CD4-positive, alpha-beta T cell treated with Interleukin-4 for 1 hour (primary cell): ENCODE data around the gene TMEM208.

Experiments
- DNase-seq, 2 donors: peaks; one replicate each; pipeline ENCODE4 v3.0.0-alpha.2; 2020 to 2022

TMEM208 gene

DNA sequence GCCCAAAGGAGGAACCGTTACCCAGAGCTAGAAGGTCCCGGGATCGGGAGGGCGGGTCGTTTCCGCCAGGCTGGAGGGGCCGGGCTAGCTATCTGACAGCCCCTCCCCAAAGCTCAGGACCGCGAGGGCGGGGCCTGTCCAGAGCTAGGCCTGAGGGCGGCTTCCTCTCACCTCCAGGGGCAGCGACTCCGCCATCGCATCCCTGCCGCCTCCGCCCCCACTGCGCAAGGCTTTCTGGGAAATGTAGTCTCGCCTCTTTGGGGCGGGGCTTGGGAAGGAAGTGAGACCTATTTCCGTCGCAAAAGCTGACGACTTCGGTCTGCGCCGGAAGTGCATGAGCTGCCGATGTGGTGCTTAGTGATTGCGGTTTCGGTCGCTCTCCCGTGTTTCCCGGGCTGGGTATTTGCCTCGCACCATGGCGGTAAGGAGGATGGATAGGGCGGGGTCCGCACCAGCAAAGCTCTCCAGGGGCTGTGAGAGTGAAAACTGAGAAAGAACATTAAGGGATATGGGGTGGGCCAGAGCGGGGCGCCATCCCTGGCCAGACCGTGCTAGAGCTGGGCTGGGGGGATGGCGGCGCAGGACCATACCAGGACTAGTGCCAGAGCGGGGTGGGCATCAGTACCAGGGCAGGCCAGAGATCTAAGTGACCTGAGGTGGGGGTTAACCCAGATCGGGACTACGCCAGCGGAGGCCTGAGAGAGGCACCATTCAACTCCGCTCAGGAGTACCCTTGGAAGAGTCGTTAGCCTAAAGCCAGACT lies at the start of gene TMEM208:
Gene TMEM208, plus strand, starts transcription at position 327 of the 763 bp plus-strand sequence. Its CDS starts 89 bp downstream, at position 416.
- peak; percentile 98 for DNase-seq

DNA sequence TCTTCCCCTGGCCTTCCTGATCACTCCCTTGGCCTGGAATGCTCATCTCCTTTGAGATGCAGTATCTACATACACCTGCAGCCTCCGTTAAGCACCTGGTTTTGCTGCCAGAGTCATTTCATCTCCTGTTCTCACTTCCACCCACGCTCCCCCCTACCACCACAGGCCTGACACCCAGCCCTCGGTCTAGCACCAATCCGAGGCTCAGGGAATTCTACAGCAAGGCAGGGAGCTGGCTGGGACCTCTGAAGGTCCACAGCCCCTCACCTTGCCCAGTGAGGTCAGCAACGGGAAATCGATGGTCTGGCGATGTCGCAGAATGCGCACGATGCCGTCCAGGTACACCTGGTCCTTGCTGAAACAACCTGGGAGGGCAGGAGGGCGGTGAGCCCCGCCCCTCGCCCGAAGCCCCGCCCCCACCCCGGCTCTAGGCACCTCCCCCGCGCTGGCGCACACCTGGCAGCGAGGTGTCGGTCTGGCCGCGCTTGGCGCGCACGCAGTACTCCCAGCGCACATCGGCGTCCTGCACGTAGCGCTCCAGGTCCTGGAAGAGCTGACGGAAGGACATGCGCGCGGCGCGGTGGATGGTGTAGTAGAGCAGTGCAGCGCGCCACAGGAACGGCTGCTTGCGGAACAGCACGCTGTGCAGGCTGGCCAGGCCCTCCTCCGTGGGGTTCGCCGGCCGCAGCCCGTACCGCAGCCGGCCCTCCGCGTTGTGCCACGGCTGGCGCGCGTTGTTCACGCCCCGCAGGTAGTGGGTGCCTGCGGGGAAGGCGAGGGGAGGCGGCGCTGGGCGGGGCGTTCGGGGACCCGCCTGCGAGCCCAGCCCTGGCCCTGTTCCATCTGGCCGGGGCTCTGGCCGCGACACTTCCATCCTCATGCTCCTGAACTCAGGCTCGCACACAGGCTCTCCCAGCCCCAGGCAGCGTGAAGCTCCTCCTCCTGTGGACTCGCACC lies 48.9 kb upstream of the TMEM208 start:
- DNase-seq, result peak; percentile 66 to 76

DNA sequence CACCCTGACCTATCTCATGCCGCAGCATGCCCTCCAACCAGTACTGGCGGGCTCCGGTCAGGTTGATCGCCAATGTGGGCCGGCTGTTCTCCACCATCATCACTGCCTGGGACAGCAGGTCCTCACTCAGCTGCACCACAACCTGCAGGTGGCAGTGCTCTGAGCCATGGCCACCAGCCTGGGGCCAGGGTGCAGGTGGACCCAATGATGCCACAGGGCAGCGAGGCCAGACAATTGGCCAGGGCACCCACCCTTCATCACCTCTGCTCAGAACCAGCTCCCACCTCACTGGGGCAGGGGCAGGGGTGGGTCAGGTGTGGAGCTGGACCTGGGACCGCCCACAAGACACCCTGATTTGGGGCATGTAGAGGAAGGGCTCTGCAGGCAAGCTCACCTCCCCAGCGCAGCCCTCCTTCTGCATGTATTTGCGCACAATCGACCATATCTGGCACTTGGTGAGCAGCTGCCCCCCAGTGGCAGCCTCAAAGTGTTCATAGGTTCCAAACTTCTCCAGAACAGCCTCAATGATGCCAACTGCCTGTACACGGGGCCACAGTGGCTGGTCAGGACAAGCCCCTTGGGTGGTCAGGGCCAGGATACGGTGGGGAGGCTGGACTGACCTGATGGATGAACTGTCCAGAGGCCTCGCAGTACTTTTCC lies 47.4 kb upstream of the TMEM208 start:
- DNase-seq, result no peak

DNA sequence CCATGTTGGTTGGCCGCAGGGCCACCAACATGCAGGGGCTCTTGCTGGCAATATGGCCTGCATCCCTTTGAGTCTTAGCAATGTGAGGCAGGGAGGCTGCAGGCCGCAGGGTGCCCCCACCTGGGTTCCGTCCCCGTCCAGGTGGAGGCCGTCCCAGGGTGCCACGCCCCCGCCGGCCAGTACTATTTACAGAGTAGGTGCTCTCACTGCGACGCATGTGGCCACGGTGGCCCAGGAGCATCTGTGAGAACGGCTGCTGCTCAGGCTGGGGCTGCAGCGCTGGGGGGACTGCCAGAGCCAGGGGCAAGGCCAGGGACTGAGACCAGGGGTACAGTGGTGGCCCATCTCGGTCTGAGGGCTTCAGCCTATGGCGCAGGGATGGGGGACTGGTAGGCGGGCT lies 46.8 kb upstream of the TMEM208 start:
- no peak for DNase-seq

DNA sequence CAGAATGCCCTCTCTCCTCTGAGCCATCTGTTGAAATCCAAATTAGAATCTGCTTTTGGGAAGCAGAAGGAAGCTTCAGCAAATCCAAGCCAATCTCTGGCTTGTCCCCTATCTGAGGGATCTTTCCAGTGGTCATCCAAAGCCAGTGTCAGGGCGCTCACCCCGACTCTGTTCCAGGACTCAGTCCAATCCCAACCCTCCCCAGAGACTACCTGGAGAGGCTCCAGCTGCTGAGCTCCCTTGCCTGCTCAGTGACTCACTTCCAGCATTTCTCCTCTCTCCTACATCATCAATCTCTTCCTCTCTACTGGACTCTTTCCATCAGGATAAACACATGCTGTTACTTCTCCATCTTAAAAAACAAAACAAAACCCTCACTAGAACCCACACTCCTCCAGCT lies 45.6 kb upstream of the TMEM208 start:
- DNase-seq, result no peak

DNA sequence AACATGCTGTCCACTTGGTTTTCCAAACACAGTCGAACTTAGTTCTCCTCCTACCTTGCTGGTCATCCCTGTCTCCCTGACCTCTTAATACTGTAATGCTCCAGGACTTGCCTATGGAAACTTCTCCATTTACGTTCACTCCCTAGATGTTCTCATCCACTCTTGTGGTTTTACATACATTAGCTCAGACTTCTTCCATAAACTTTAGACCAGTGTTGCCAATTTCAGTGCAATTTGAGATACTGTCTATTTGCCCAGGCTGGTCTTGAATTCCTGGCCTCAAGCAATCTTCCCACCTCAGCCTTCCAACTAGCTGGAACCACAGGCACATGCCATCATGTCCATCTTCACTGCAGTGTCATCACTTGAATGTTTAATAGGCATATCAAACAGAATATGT lies 44.6 kb upstream of the TMEM208 start:
- no peak for DNase-seq

DNA sequence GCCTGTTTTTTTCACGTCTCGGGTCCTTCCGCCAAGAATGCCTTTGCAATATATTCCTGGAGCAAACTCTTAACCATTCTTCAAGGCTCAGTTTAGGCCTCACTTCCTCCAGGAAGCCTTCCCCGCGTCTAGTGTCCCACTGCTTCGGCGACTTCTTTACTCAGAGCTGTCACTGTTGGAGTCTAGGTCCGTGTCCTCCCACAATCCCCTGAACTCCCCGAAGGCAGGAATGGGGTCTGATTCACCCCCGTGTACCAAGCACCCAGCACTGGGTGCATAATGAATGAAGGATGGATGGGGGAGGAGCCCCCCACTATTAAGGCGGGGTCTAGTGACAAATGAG lies 43.7 kb upstream of the TMEM208 start:
- DNase-seq, result no peak

DNA sequence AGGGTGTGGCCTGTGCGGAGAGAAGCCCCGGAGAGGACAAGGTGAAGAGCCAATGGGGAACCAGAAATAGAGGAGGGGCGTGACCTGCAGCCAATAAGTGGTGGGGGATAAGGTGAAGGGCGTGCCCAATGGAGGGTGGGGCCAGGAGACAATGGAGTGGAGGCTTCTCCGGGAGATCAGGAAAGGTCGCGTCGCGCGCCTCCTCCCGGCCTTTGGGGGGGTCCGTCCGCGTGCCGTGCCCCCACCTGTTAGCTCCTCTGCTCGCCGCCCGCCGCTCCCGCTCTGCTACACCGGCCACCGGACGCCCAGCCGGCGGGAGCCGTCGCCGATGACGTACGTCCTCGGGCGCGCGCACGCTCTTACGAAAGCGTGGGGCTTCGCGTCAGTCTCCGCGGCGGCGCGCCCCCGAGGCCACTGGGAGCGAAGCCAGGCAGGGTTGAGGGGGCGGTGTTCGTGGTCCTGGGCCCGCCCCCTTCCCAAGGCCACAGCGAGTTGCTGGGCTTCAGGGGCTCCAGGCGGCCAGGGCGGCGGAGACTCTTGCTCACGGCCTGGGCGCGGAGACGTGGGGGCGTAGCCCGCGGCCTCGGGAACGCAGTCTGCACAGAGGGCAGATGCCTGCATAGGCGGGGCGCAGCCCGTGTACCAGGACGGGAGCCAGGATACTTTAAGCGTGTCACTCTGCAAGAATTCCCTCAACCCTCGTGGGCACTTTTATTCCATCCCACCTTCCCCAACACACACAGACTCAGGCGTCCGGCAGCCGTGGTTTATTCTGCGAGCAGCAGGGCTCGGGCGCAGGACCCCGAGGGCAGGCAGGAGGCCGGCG lies 43.1 kb upstream of the TMEM208 start, which contains the start of gene MATCAP1:
Gene MATCAP1, minus strand, starts transcription at position 337 of the 826 bp plus-strand sequence. CDS start 3,353 bp downstream, outside the sequence.
- DNase-seq, result peak; percentile 97 to 98

DNA sequence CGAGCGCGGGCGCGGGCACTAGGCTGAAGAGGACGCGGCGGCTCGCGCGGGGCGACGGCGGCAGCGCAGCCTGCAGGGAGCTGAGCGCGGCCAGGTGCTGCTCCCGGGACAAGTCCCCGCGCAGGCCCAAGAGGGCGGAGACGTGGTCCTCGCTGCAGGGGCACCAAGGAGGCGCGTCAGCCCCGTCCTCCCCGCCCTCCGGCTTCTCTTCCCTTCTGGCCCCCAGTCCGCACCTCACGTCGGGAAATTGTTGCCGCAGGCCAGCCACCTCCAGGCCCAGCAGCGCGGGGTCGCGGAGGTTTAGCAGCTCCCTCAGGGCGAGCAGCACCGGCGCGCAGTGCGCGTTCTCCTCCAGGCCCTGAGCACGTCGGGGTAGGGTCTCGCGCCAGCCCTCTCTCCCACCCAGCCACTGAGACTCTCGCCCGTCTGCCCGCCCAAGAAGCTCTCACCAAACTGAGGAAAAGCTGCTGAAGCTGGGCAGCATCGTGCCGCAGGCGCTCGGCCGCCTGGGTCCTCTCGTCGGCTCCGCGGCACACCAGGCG lies 42.4 kb upstream of the TMEM208 start:
- DNase-seq, result no peak

DNA sequence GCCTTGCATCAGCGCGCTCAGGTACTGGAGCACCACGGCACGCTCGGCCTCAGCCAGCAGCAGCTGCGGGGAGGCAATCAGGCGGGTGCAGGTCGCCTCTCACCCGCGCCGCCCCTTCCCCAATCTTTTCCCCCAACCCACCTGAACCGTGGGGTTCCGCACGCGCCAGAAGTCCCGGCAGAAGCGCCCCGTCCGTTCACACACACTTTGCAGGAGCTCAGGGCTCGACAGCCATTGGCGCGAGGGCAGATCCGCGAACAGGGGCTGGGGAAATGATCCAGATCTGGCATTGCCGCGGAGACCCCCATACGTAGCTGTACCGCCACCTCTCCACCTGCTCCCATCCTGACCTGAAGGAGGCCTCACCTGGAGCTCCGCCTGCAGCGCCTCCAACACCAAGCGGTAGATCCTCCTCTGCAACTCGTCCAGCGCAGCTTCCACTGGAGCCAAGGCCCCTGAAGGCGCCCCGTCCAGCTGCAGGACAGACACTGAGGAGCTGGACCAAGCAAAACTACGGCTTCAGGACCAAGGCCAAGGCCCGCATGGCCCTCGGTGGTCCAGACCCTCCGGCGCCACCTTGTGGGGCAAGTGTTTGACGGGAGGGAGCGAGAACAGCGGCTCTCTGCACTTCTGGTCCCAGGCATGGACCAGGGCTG lies 41.8 kb upstream of the TMEM208 start:
- DNase-seq, result peak; percentile 84 to 85

DNA sequence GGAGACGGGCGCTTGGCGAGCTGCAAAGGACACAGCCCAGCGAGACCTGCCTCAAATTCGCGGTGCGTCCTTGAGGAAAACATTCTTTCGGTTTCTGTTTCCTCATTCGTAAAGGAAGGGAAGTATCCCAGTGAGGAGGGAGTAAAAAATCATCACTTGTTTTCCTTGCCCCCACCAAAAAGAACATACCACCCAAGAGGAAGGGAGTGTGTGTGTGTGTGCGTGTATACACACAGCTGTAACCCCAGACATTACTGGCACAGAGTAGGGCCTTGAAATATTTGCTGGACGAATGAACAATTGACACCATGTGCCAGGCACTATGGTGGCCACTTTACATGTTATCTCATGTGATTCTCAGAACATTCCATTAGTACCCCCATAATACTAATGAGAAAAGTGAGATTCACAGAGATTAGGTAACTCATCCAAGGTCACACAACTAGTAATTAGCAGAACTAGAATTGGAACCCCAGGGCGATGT lies 41.2 kb upstream of the TMEM208 start:
- no peak for DNase-seq

DNA sequence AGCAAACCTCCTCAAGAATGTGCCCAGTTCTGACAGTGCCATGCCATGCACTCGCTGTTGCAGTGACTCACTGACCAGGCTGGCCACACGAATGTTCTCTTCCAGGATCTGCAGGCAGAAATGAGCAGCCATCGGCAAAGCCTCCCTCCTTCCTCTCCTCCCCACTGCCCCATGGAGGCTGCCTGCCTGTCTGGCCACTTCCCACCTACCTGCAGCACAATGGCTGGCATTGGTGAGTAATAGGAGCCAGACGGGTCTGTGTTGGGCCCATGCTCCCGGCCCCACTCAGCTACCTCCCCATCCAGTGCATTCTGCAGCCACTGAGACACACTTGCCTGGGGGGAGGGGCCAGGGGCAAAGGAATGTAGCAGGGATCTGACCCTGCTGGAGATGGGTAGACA lies 40.4 kb upstream of the TMEM208 start:
- no peak for DNase-seq

DNA sequence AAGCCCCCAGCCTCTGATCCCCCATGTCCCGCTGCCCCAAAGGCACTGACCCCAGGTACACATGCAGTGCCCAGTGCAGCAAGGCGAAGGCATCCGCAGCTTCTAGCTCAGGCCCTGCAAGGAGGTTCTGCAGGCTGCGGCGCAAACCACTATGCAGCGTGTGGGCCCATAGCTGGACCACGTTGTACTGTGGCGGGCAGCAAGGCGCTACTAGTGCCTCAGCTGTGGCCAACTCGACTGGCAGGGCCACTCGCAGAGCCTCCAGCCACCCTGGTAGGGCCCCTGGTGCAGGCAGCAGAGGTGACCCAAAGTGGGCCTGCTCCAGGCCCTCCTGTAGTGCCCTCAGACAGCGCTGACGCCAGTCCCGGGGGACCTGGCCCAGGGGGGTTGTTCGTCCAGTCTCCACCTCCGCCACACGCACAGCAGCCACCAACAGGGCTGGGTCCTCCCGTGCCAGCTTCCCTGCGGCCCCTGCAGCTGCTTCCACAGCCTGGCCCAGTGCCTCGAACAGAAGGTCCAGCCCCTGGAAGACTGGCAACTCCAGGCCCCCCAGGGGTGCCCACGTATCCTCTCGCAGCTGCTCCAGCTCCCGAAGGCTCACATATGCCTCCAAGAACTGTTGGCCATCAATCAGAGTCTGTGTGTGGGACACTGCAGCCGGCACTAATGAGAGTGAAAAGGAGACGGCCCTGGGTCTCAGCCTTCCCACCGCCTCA lies 39.6 kb upstream of the TMEM208 start:
- no peak for DNase-seq

DNA sequence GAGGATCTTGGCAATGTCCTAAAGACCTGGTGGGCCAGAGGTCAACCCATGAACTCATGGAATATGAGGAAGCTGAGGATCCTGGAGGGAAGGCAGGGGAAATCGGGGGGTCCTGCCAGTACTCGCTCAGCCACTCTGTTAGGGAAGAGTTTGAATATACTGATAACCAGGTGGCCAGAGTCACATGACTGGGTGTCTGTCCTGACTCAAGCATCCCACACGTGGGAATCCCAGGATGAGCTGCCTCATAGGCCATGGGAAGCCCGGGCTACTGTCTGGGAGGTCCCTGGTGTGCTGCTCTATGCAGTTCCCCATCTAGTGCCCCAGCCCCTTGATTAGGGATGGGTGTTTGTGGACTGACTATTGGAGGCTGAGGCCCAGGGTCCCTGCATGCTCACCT lies 38.6 kb upstream of the TMEM208 start:
- no peak for DNase-seq

DNA sequence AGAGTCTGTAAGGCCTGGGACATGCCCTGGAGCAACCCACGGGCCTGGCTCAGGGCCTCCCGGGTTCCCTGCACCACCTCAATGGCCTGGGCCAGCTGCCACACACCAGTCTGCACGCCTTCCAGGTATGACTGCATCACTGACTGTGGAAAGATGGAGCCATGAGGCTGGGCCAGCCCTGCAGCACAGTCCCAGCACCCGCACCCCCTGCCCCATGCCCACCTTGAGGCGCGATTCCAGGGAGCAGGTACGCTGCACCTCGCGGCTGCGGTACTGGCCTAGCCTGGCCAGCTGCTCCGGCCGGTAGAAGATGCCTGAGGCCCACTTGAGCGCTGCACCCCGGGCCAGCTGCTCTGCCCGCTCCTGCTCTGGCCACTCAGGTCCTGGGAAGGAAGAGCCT lies 38.1 kb upstream of the TMEM208 start:
- no peak for DNase-seq

DNA sequence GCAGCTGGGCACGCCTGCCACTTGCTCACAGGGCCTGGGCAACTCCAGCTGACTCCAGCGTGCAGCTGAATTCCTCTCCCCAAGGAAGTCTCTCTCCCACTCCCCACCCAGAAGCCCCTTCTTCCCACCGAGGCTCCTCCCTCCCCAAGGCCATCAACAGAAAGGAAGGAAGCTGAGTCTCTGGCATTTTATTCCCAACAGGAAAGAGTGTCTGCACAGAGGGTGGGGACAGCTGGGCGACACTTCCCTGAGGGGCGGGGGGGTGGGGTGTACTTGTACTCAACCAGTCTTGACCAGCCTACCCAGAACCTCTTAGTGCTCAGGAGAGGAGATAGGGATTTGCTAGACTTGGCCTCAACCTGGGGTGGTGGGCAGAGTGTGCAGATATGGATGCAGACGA lies 36.9 kb upstream of the TMEM208 start, which contains the start of gene EXOC3L1:
Gene EXOC3L1, minus strand, starts transcription at position 96 of the 400 bp plus-strand sequence. CDS start 460 bp downstream, outside the sequence.
- no peak for DNase-seq

DNA sequence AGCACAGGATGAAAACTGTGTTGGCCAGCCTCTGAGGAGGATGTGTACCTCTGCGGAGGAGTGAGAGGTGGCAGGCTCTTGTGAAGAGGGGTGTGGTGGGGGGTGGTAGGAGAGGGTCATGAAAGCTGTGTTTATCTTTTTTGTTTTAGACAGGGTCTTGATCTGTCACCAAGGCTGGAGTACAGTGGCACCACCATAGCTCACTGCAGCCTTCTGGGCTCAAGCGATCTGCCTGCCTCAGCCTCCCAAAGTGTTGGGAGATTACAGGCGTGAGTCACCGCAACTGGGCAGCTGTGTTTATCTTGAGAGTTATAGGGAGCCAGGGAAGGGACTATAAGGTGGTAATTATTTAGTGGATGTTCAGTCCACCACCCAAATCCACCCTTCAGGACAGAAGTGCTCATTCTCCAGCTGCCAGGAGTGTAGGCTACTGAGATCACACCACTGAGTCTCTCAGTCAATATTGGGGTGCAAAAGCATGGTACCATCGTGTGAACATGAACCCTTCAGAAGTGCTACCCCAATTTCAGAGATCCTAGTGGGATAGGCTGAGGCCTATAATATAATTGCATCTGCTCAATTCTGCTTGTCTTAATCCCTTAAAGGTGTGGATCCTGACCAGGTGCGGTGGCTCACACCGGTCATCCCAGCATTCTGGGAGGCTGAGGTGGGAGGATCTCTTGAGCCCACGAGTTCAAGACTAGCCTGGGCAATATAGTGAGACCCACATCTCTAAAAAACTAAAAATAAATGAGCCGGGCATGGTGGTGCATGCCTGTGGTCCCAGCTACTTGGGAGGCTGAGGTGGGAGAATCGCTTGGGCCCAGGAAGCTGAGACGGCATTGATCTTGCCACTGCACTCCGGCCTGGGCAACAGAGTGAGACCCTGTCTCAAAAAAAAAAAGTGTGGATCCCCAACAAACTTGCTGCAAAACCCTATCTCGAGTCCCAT lies 36.2 kb upstream of the TMEM208 start:
- no peak for DNase-seq

DNA sequence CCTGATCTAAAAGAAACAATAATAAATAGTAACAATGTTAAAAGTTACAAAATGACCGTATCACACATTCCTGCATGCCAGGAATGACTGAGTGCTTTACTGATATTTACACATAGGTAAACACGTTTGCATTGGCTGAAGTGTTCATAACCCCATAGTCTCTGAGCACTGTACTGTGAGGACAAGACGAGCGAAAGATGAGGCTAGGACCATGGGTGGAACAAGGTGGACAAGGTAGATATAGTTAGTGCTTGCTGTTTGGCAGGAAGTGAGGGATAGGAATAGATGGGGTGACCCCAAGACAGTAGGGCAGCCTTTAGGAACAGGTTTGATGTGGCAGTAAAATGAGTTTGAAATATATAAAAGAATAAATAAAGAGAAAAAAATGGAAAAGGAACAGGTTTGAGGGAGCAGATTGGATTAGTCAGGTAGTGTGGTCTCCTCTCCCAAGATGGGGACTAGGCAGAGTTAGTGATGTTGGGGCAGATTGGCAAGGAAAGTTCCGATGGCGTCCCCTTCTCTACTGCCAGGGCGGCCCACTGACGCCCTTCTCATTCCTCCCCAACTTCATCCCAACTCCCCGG lies 35.4 kb upstream of the TMEM208 start:
- no peak for DNase-seq
